PC-9 (cell line): ENCODE results near the gene VSTM5. TPM values are rescaled to one million over a fixed set of nuclear protein-coding genes. Genes with fewer than 3 reads are reported as not detected.
"Not testable (repeated sequence)": the region's sequence is repeated elsewhere in the genome, so short reads cannot be mapped to it uniquely, and the experiment has no call there.

Experiments used
- BruUV-seq: library from RNA; stranded (reverse); fragments of 400-500 nt; replicated peaks from 2 replicates; lab custom pipeline; 2021; lab: Mats Ljungman, UMichigan
- CTCF ChIA-PET: fragments of 300-600 bp; sonication (Branson Sonifier 250); formaldehyde crosslinking; loops from one replicate; lab custom pipeline; 2022; ENCODE audit warnings: antibody characterized with exemption; lab: Charles Lee
- POLR2A ChIA-PET: fragments of 300-600 bp; sonication (Branson Sonifier 250); formaldehyde crosslinking; loops from one replicate; lab custom pipeline; 2022; ENCODE audit warnings: antibody characterized with exemption; ENCODE audit not compliant: unreplicated experiment; lab: Charles Lee
- DNase-seq, 2 experiments: peaks; one replicate each; pipeline versions ENCODE4 v3.0.0 to v3.0.0-alpha.2; 2015 to 2022; ENCODE audit warnings: mixed read lengths in 1 of 2
- H2AFZ ChIP-seq: fragments of 200-600 bp; sonication (generic); 2 replicates; pipeline ENCODE4 v1.8.1; 2017; ENCODE audit warnings: antibody characterized with exemption
- H3F3A ChIP-seq: fragments of 200-600 bp; sonication (generic); 2 replicates; pipeline ENCODE4 v1.8.1; 2017; ENCODE audit warnings: antibody characterized with exemption, mild to moderate bottlenecking, low read depth; ENCODE audit not compliant: insufficient read depth
- H3K27ac ChIP-seq: fragments of 200-600 bp; sonication (generic); 2 replicates; pipeline ENCODE4 v1.6.1; 2016; ENCODE audit warnings: mixed run types
- H3K27me3 ChIP-seq: fragments of 200-600 bp; sonication (generic); 2 replicates; pipeline ENCODE4 v1.6.1; 2016; ENCODE audit warnings: low read depth, mixed run types; ENCODE audit not compliant: insufficient read depth
- H3K36me3 ChIP-seq: fragments of 200-600 bp; sonication (generic); 2 replicates; pipeline ENCODE4 v1.6.1; 2016; ENCODE audit warnings: low read depth, mixed run types
- H3K4me1 ChIP-seq: fragments of 200-600 bp; sonication (generic); replicated peaks from 2 replicates; pipeline ENCODE4 v1.6.1; 2016; ENCODE audit warnings: mixed run types; ENCODE audit not compliant: insufficient read depth
- H3K4me2 ChIP-seq: fragments of 200-600 bp; sonication (generic); 2 replicates; pipeline ENCODE4 v1.6.1; 2017; ENCODE audit warnings: mixed run types
- H3K4me3 ChIP-seq: fragments of 200-600 bp; sonication (generic); 2 replicates; pipeline ENCODE4 v1.6.1; 2016; ENCODE audit warnings: mixed run types
- H3K79me2 ChIP-seq: fragments of 200-600 bp; sonication (generic); 2 replicates; pipeline ENCODE4 v1.6.1; 2017; ENCODE audit warnings: low read depth, mixed run types
- H3K9me2 ChIP-seq: fragments of 200-600 bp; sonication (generic); 2 replicates; pipeline ENCODE4 v1.8.1; 2017; ENCODE audit warnings: mild to moderate bottlenecking; ENCODE audit not compliant: insufficient read depth
- H3K9me3 ChIP-seq: fragments of 200-600 bp; sonication (generic); 2 replicates; pipeline ENCODE4 v1.8.1; 2016; ENCODE audit warnings: low read depth; ENCODE audit not compliant: insufficient read depth
- H4K20me1 ChIP-seq: fragments of 200-600 bp; sonication (generic); 2 replicates; pipeline ENCODE4 v1.8.1; 2017; ENCODE audit not compliant: insufficient read depth
- CTCF ChIP-seq: fragments of 200-600 bp; sonication (generic); conservative IDR thresholded peaks from 2 replicates; pipeline ENCODE4 v1.6.1; 2017; ENCODE audit warnings: mixed run types, antibody characterized with exemption, mild to moderate bottlenecking, moderate library complexity
- EZH2 ChIP-seq: fragments of 200-600 bp; sonication (generic); IDR thresholded peaks from 2 replicates; pipeline ENCODE4 v1.8.0; 2017; ENCODE audit warnings: antibody characterized with exemption, low read depth
- intact Hi-C: fragments of 100-400 bp; cut with micrococcal nuclease; formaldehyde crosslinking; loops from one replicate; pipeline ENCODE4 v1.10.0; 2022; ENCODE audit not compliant: unreplicated experiment
- total RNA-seq: library from RNA; stranded (reverse); gene quantifications from 2 replicates; pipeline ENCODE4 v1.2.3, GENCODE V29; 2021

Gene VSTM5
- total RNA-seq, 1 experiment from 2014 or later, result 0.81 TPM

GRCh38 chr11:93887111-93887510 is 36.7 kb upstream of the VSTM5 start:
- intact Hi-C loops, result no loop called here

GRCh38 chr11:93879114-93879513 is 28.7 kb upstream of the VSTM5 start:
- H3F3A ChIP-seq, POLR2A ChIA-PET, H3K4me3 ChIP-seq, DNase-seq, H4K20me1 ChIP-seq, H3K9me2 ChIP-seq, H3K36me3 ChIP-seq, CTCF ChIA-PET, H3K4me1 ChIP-seq, H3K27me3 ChIP-seq, H3K4me2 ChIP-seq, BruUV-seq, H3K27ac ChIP-seq, intact Hi-C loops, H2AFZ ChIP-seq, H3K79me2 ChIP-seq: not testable (repeated sequence)
- peaks cover 15% of the 10 kb centered on the region for H3K9me3 ChIP-seq

More at GRCh38 chr11:93887111-93887510, 36.7 kb upstream of the VSTM5 start:
- Histone ChIP-seq H3K27ac (no peak overlapping the region), H3K4me1 (no peaks in the 10 kb centered on the region), H3K9me3 (peaks cover 6% of the 10 kb centered on the region), H2AFZ (no peak overlapping the region), H3K9me2 (no peaks in the 10 kb centered on the region), H3K36me3 (no peaks in the 10 kb centered on the region), H3K27me3 (no peaks in the 10 kb centered on the region), H3F3A (no peaks in the 10 kb centered on the region), H3K4me2 (no peak overlapping the region), H4K20me1 (no peaks in the 10 kb centered on the region), H3K79me2 (no peaks in the 10 kb centered on the region), H3K4me3 (no peak overlapping the region)
- CTCF ChIA-PET, result no interaction called here
- POLR2A ChIA-PET, result no interaction called here
- no TSS peak for BruUV-seq
- TF ChIP-seq CTCF (no peak), EZH2 (no peak)
- no peak for DNase-seq

GRCh38 chr11:93875637-93876036 is 25.2 kb upstream of the VSTM5 start:
- Histone ChIP-seq H3K4me3 (no peak overlapping the region), H2AFZ (no peak overlapping the region), H3K36me3 (no peaks in the 10 kb centered on the region), H3K27ac (no peak overlapping the region), H4K20me1 (no peaks in the 10 kb centered on the region), H3K4me2 (no peak overlapping the region), H3K27me3 (no peaks in the 10 kb centered on the region), H3K4me1 (no peaks in the 10 kb centered on the region), H3K9me2 (no peaks in the 10 kb centered on the region), H3K79me2 (no peaks in the 10 kb centered on the region), H3K9me3 (no peaks in the 10 kb centered on the region), H3F3A (no peaks in the 10 kb centered on the region)
- ChIA-PET CTCF (no interaction called here), POLR2A (no interaction called here)
- TF ChIP-seq EZH2 (no peak), CTCF (no peak)
- intact Hi-C loops, result no loop called here
- no TSS peak for BruUV-seq
- DNase-seq, result no peak

GRCh38 chr11:93871526-93871925 is 21.1 kb upstream of the VSTM5 start:
- Histone ChIP-seq H3K4me3 (no peak overlapping the region), H3K9me3 (no peaks in the 10 kb centered on the region), H3K27ac (no peak overlapping the region), H3F3A (no peaks in the 10 kb centered on the region), H3K79me2 (no peaks in the 10 kb centered on the region), H3K36me3 (no peaks in the 10 kb centered on the region), H3K4me2 (no peak overlapping the region), H3K27me3 (no peaks in the 10 kb centered on the region), H2AFZ (no peak overlapping the region), H3K4me1 (no peaks in the 10 kb centered on the region), H3K9me2 (no peaks in the 10 kb centered on the region), H4K20me1 (no peaks in the 10 kb centered on the region)
- POLR2A ChIA-PET, result no interaction called here
- no TSS peak for BruUV-seq
- no peak for DNase-seq
- CTCF ChIA-PET, result no interaction called here
- no peak for TF ChIP-seq CTCF
- TF ChIP-seq EZH2, result no peak
- intact Hi-C loops, result no loop called here
